HepG2 (cell line): ENCODE data around the gene LENEP. TPM values are rescaled to one million over a fixed set of nuclear protein-coding genes. Genes with fewer than 3 reads are reported as not detected.

Source experiments
- ASH2L ChIP-seq: fragments of 300-600, 200-600 bp; sonication (generic); IDR thresholded peaks from 2 replicates; pipeline ENCODE4 v1.7.0; 2017; ENCODE audit warnings: low read depth, mild to moderate bottlenecking, moderate library complexity, mixed read lengths, low read length; ENCODE audit not compliant: insufficient read length
- DR1 ChIP-seq: sonication (generic); formaldehyde crosslinking; IDR thresholded peaks from 2 replicates; pipeline ENCODE4 v1.8.0; 2021; ENCODE audit warnings: mild to moderate bottlenecking, missing genetic modification reagents, inconsistent platforms
- ELF3 ChIP-seq: IDR thresholded peaks from 2 replicates; pipeline ENCODE4 v1.6.1; 2016; ENCODE audit warnings: missing genetic modification reagents, missing compliant biosample characterization
- GATAD2A ChIP-seq: IDR thresholded peaks from 2 replicates; pipeline ENCODE4 v1.6.1; 2016
- GMEB1 ChIP-seq: sonication (generic); formaldehyde crosslinking; IDR thresholded peaks from 2 replicates; pipeline ENCODE4 v1.5.1; 2020; ENCODE audit warnings: missing genetic modification reagents, mild to moderate bottlenecking, borderline replicate concordance
- HES4 ChIP-seq: sonication (generic); formaldehyde crosslinking; IDR thresholded peaks from 2 replicates; pipeline ENCODE4 v1.9.0; 2021; ENCODE audit warnings: mild to moderate bottlenecking, missing genetic modification reagents, borderline replicate concordance
- KLF9 ChIP-seq: IDR thresholded peaks from 2 replicates; pipeline ENCODE4 v1.6.1; 2016; ENCODE audit warnings: low read depth
- MAF1 ChIP-seq: sonication (generic); formaldehyde crosslinking; IDR thresholded peaks from 2 replicates; pipeline ENCODE4 v1.5.0; 2020; ENCODE audit warnings: missing genetic modification reagents, borderline replicate concordance
- MATR3 ChIP-seq: sonication (generic); formaldehyde crosslinking; IDR thresholded peaks from 2 replicates; pipeline ENCODE4 v1.4.0; 2020; ENCODE audit warnings: missing genetic modification reagents
- MIER2 ChIP-seq: IDR thresholded peaks from 2 replicates; pipeline ENCODE4 v1.6.1; 2016; ENCODE audit warnings: missing biosample characterization, missing genetic modification reagents
- NKX3-1 ChIP-seq: sonication (generic); formaldehyde crosslinking; IDR thresholded peaks from 2 replicates; pipeline ENCODE4 v1.5.0; 2020; ENCODE audit warnings: missing genetic modification reagents
- PAX8 ChIP-seq: sonication (generic); formaldehyde crosslinking; IDR thresholded peaks from 2 replicates; pipeline ENCODE4 v1.8.0; 2022; ENCODE audit warnings: mild to moderate bottlenecking, missing genetic modification reagents, borderline replicate concordance
- RBM22 ChIP-seq: fragments of 200-400 bp; formaldehyde crosslinking; optimal IDR thresholded peaks from 2 replicates; pipeline ENCODE3; 2017; ENCODE audit warnings: mild to moderate bottlenecking, low read length, moderate library complexity
- SMAD9 ChIP-seq: sonication (generic); formaldehyde crosslinking; IDR thresholded peaks from 2 replicates; pipeline ENCODE4 v1.5.1; 2020; ENCODE audit warnings: mild to moderate bottlenecking, missing genetic modification reagents
- SP4 ChIP-seq: sonication (generic); formaldehyde crosslinking; IDR thresholded peaks from 2 replicates; pipeline ENCODE4 v1.8.1; 2023; ENCODE audit warnings: mild to moderate bottlenecking, missing genetic modification reagents
- THAP9 ChIP-seq: sonication (generic); formaldehyde crosslinking; IDR thresholded peaks from 2 replicates; pipeline ENCODE4; 2020; ENCODE audit warnings: missing genetic modification reagents, mild to moderate bottlenecking, borderline replicate concordance
- ZBTB4 ChIP-seq: sonication (generic); formaldehyde crosslinking; IDR thresholded peaks from 2 replicates; pipeline ENCODE4 v1.4.0; 2020; ENCODE audit warnings: missing genetic modification reagents, mild to moderate bottlenecking, borderline replicate concordance
- ZBTB42 ChIP-seq: sonication (generic); formaldehyde crosslinking; IDR thresholded peaks from 2 replicates; pipeline ENCODE4 v1.5.0; 2020; ENCODE audit warnings: mild to moderate bottlenecking, missing genetic modification reagents
- ZFX ChIP-seq: sonication (generic); formaldehyde crosslinking; IDR thresholded peaks from 2 replicates; pipeline ENCODE4 v1.4.0; 2020; ENCODE audit warnings: mild to moderate bottlenecking, low read depth, missing genetic modification reagents, moderate library complexity
- ZNF430 ChIP-seq: sonication (generic); formaldehyde crosslinking; IDR thresholded peaks from 2 replicates; pipeline ENCODE4 v1.9.0; 2021; ENCODE audit warnings: mild to moderate bottlenecking, missing genetic modification reagents
- ZNF780A ChIP-seq: sonication (generic); formaldehyde crosslinking; IDR thresholded peaks from 2 replicates; pipeline ENCODE4 v1.8.0; 2022; ENCODE audit warnings: mild to moderate bottlenecking, missing genetic modification reagents, moderate library complexity
- ZNF841 ChIP-seq: sonication (generic); formaldehyde crosslinking; IDR thresholded peaks from 2 replicates; pipeline ENCODE4 v1.8.1; 2023; ENCODE audit warnings: missing genetic modification reagents, borderline replicate concordance
- polyA plus RNA-seq, 8 experiments: library from polyadenylated mRNA; depleted of rRNA in 3 of 8; stranded (reverse) in 7 of 8; unstranded in 1 of 8; fragments of >200 nt; fragmentation: Illumina TruSeq in 4 of 8; extraction: Trizol in 4 of 8; gene quantifications; 2 replicates each; pipeline versions ENCODE4 v1.2.1 to v1.2.3, GENCODE V29; 2011 to 2016; ENCODE audit warnings: low read depth in 4 of 8, missing spikeins in 1 of 8, mixed read lengths in 1 of 8; ENCODE audit not compliant: insufficient read depth in 1 of 8
- total RNA-seq, 5 experiments: library from RNA; depleted of rRNA; stranded (reverse); fragments of >200 nt; fragmentation: Illumina TruSeq; extraction: Trizol; gene quantifications; 2 replicates each; pipeline ENCODE4 v1.2.3, GENCODE V29; 2016; ENCODE audit warnings: low read depth in 1 of 5

LENEP gene
- total and polyA plus RNA-seq, 2 of the 13 experiments (the other 11 are each of a cell fraction or from before 2014, with no cell fraction given), result 0.29 TPM; not detected in 1

- no peak for TF ChIP-seq ZBTB4
- TF ChIP-seq HES4, result 0 out of 2 replicates have a peak, but pooled peaks have one; percentile 29
- TF ChIP-seq ZBTB42 (CRISPR knock-in tag), result no peak
- peak; percentile 6; the same call in 1 of the 2 replicates for TF ChIP-seq ZNF430 (CRISPR knock-in tag)
- TF ChIP-seq ZFX (CRISPR knock-in tag), result no peak; the same call in none of the 2 replicates
- no peak for TF ChIP-seq ZNF841
- no peak for TF ChIP-seq THAP9 (CRISPR knock-in tag)
- no peak for TF ChIP-seq GMEB1 (CRISPR knock-in tag)
- TF ChIP-seq ASH2L, result peak; percentile 19
- TF ChIP-seq MIER2 (CRISPR knock-in tag), result no peak
- no peak for TF ChIP-seq MATR3
- no peak for TF ChIP-seq NKX3-1 (CRISPR knock-in tag)
- TF ChIP-seq MAF1 (CRISPR knock-in tag), result 0 out of 2 replicates have a peak, but pooled peaks have one; percentile 27
- no peak for TF ChIP-seq SMAD9 (CRISPR knock-in tag)
- no peak for TF ChIP-seq RBM22
- 0 out of 2 replicates have a peak, but pooled peaks have one; percentile 0 for TF ChIP-seq GATAD2A
- no peak for TF ChIP-seq KLF9 (CRISPR knock-in tag)
- TF ChIP-seq SP4 (CRISPR knock-in tag), result peak; percentile 91
- TF ChIP-seq ELF3 (CRISPR knock-in tag), result 0 out of 2 replicates have a peak, but pooled peaks have one; percentile 15
- TF ChIP-seq ZNF780A (CRISPR knock-in tag), result no peak
- TF ChIP-seq PAX8 (CRISPR knock-in tag), result no peak
- TF ChIP-seq DR1, result peak; percentile 46; the same call in 1 of the 2 replicates
Observed at GRCh38 chr1:155001675-155002463, 8.5 kb downstream of the LENEP start (continued).
